Measurements from ENCODE around the gene LRRC71. TPM values are rescaled to one million over a fixed set of nuclear protein-coding genes. Genes with fewer than 3 reads are reported as not detected.

The LRRC71 gene
- total RNA-seq, 4 donors from 2014 or later = 1.2 TPM; not detected in 3

- in situ Hi-C loops (cut with MboI; ENCODE audit: low pct_ligation_motif_present in 1 of 4, low pct_unique_long_range_greater_than_20kb in 1 of 4, low sequenced_read_pairs in 3 of 4) = no loop called here
Measured at GRCh38 chr1:156881101-156881500, 39.3 kb upstream of the LRRC71 start.

GRCh38 chr1:156881663-156882062, 38.8 kb upstream of the LRRC71 start:
- no peak for TF ChIP-seq POLR2AphosphoS5 (IDR thresholded peaks at IDR 0.05)
- TF ChIP-seq EP300 (IDR thresholded peaks at IDR 0.05; ENCODE audit: low read depth) = no peak
- TF ChIP-seq, protein P1, sequence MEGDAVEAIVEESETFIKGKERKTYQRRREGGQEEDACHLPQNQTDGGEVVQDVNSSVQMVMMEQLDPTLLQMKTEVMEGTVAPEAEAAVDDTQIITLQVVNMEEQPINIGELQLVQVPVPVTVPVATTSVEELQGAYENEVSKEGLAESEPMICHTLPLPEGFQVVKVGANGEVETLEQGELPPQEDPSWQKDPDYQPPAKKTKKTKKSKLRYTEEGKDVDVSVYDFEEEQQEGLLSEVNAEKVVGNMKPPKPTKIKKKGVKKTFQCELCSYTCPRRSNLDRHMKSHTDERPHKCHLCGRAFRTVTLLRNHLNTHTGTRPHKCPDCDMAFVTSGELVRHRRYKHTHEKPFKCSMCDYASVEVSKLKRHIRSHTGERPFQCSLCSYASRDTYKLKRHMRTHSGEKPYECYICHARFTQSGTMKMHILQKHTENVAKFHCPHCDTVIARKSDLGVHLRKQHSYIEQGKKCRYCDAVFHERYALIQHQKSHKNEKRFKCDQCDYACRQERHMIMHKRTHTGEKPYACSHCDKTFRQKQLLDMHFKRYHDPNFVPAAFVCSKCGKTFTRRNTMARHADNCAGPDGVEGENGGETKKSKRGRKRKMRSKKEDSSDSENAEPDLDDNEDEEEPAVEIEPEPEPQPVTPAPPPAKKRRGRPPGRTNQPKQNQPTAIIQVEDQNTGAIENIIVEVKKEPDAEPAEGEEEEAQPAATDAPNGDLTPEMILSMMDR (IDR thresholded peaks at IDR 0.05) = no peak
- TF ChIP-seq POLR2A (IDR thresholded peaks at IDR 0.05) = no peak
- 49% methylated on average over 4 of the region's 4 CpGs; no CpG with 5 or more reads in 1 of the 2 donors for WGBS, 2 donors (ENCODE audit: low coverage in 1 of 2)
- Histone ChIP-seq H3K27ac (no peak overlapping the region), H3K36me3 (no peaks in the 10 kb centered on the region), H3K4me1 (no peaks in the 10 kb centered on the region), H3K27me3 (peaks cover 48% of the 10 kb centered on the region), H3K4me3 (no peak overlapping the region), H3K9me3 (no peaks in the 10 kb centered on the region)
- intact Hi-C loops (cut with DNase I; ENCODE audit: low total_unique reads) (no loop called here), in situ Hi-C loops (cut with MboI; ENCODE audit: low pct_ligation_motif_present in 1 of 4, low pct_unique_long_range_greater_than_20kb in 1 of 4, low sequenced_read_pairs in 3 of 4) (no loop called here)
- no peak for DNase-seq

More at GRCh38 chr1:156881101-156881500, 39.3 kb upstream of the LRRC71 start:
- Histone ChIP-seq H3K36me3 (no peaks in the 10 kb centered on the region), H3K4me1 (no peaks in the 10 kb centered on the region), H3K27ac (no peak overlapping the region), H3K9me3 (no peaks in the 10 kb centered on the region), H3K4me3 (no peak overlapping the region), H3K27me3 (peaks cover 48% of the 10 kb centered on the region)
- TF ChIP-seq POLR2AphosphoS5 (IDR thresholded peaks at IDR 0.05) (no peak), POLR2A (IDR thresholded peaks at IDR 0.05) (no peak), EP300 (IDR thresholded peaks at IDR 0.05; ENCODE audit: low read depth) (no peak)
- TF ChIP-seq, protein P1 (IDR thresholded peaks at IDR 0.05) = no peak
- intact Hi-C loops (cut with DNase I; ENCODE audit: low total_unique reads) = no loop called here
- no peak for DNase-seq
- 67% methylated on average over 10 of the region's 10 CpGs; no CpG with 5 or more reads in 1 of the 2 donors for WGBS, 2 donors (ENCODE audit: low coverage in 1 of 2)

DNA sequence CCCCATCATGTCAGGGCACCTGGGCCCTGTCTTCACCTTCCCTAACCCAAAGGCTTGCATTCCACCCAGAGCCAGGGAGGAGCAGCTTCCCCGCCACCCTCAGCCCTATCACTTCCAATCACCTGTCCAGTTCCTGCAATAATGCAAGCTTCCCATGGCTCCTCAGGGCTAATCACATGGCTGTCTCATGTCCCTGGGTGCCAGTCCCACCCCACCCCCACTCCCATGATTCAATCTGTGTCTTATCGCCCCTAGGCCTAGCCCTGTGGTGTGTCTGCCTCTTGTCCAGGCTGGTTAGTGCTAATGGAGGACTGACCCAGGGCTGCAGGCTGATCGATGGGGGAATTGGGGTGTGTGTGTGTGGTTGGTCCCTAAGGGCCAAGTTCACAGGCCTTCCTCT, 37.9 kb upstream of the LRRC71 start:
- no peak for DNase-seq
- no peak overlapping the region for H3K27ac ChIP-seq
- WGBS, 2 donors (ENCODE audit: low coverage in 1 of 2) = 77% methylated on average over 3 of the region's 3 CpGs; no CpG with 5 or more reads in 1 of the 2 donors
- H3K4me3 ChIP-seq = no peak overlapping the region
- no peaks in the 10 kb centered on the region for H3K36me3 ChIP-seq
- H3K27me3 ChIP-seq = peaks cover 48% of the 10 kb centered on the region
- TF ChIP-seq, protein P1 (IDR thresholded peaks at IDR 0.05) = no peak
- TF ChIP-seq POLR2AphosphoS5 (IDR thresholded peaks at IDR 0.05) = no peak
- no peak for TF ChIP-seq POLR2A (IDR thresholded peaks at IDR 0.05)
- no peak for TF ChIP-seq EP300 (IDR thresholded peaks at IDR 0.05; ENCODE audit: low read depth)
- intact Hi-C loops (cut with DNase I; ENCODE audit: low total_unique reads) = no loop called here
- in situ Hi-C loops (cut with MboI; ENCODE audit: low pct_ligation_motif_present in 1 of 4, low pct_unique_long_range_greater_than_20kb in 1 of 4, low sequenced_read_pairs in 3 of 4) = no loop called here
- no peaks in the 10 kb centered on the region for H3K9me3 ChIP-seq
- H3K4me1 ChIP-seq = no peaks in the 10 kb centered on the region

DNA sequence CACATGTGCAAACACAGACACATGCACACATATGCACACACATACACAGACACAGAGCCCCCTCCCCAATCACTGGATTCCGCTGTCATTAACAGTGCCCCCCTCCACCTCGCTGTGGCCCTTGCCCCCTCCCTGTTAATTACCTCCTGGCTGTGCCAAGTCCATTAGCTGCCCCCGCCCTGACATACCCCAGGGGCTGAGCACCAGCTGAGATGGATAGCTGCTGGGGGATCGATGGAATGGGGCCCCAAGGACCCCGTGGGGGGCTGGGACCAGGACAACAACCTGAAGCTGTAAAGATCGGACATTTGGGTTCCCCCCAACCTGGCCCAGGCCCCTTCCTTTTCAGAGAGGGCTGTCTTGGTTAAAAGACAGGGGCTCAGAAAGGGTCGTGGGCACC, 36.5 kb upstream of the LRRC71 start:
- no peak overlapping the region for H3K27ac ChIP-seq
- TF ChIP-seq, protein P1 (IDR thresholded peaks at IDR 0.05) = no peak
- TF ChIP-seq POLR2A (IDR thresholded peaks at IDR 0.05) (no peak), EP300 (IDR thresholded peaks at IDR 0.05; ENCODE audit: low read depth) (no peak), POLR2AphosphoS5 (IDR thresholded peaks at IDR 0.05) (no peak)
- H3K36me3 ChIP-seq = no peaks in the 10 kb centered on the region

More for the DNA sequence above, 36.5 kb upstream of the LRRC71 start:
- Histone ChIP-seq H3K9me3 (no peaks in the 10 kb centered on the region), H3K4me1 (no peaks in the 10 kb centered on the region), H3K4me3 (no peak overlapping the region), H3K27me3 (peaks cover 50% of the 10 kb centered on the region)
- intact Hi-C loops (cut with DNase I; ENCODE audit: low total_unique reads) = no loop called here
- 61% methylated on average over 7 of the region's 7 CpGs; no CpG with 5 or more reads in 1 of the 2 donors for WGBS, 2 donors (ENCODE audit: low coverage in 1 of 2)
- no peak for DNase-seq
- in situ Hi-C loops (cut with MboI; ENCODE audit: low pct_ligation_motif_present in 1 of 4, low pct_unique_long_range_greater_than_20kb in 1 of 4, low sequenced_read_pairs in 3 of 4) = no loop called here
